ENCODE results near the gene MTCH1.
"Not testable (repeated sequence)": the region's sequence is repeated elsewhere in the genome, so short reads cannot be mapped to it uniquely, and the experiment has no call there.

MTCH1 gene

GRCh38 chr6:36954262-36954931 is 31.6 kb downstream of the MTCH1 start, which contains the start of gene PI16:
Gene PI16, plus strand, starts transcription at chr6:36954738. Its CDS starts 23 bp downstream, at chr6:36954761.
- DNase-seq (ENCODE audit: low read depth in 2 of 2) = no peak

DNA sequence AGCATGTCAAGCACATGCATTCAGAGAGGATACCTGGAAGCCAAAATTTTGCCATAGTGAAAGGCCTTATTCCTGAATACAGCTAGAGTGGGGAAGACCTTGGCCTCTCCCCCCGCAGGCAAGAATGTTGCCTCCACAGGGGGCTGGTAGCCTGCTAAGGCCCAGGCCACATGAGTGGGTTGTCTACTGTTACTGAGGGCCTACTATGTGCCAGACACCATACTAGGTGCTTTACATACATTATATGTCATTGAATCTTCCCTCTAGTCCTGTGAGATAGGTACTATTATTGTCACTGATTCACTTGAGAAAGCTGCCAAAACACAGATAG is 32.1 kb downstream of the MTCH1 start:
- no peak for DNase-seq (ENCODE audit: low read depth in 2 of 2)

GRCh38 chr6:36949636-36950035 is 36.4 kb downstream of the MTCH1 start:
- DNase-seq (ENCODE audit: low read depth in 2 of 2) = no peak

DNA sequence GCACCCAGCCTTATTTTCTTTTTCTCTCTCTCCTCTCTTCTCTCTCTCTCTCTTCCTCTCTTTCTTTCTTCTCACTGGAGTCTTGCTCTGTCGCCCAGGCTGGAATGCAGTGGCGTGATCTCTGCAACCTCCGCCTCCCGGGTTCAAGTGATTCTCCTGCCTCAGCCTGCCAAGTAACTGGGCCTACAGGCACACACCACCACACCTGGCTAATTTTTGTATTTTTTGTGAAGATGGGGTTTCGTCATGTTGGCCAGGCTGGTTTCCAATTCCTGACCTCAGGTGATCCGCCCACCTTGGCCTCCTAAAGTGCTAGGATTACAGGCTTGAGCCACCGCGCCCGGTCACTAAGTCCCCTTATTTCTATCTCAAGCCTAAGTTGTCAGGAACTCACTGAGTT is 36.9 kb downstream of the MTCH1 start:
- not testable (repeated sequence) for DNase-seq (ENCODE audit: low read depth in 2 of 2)

DNA sequence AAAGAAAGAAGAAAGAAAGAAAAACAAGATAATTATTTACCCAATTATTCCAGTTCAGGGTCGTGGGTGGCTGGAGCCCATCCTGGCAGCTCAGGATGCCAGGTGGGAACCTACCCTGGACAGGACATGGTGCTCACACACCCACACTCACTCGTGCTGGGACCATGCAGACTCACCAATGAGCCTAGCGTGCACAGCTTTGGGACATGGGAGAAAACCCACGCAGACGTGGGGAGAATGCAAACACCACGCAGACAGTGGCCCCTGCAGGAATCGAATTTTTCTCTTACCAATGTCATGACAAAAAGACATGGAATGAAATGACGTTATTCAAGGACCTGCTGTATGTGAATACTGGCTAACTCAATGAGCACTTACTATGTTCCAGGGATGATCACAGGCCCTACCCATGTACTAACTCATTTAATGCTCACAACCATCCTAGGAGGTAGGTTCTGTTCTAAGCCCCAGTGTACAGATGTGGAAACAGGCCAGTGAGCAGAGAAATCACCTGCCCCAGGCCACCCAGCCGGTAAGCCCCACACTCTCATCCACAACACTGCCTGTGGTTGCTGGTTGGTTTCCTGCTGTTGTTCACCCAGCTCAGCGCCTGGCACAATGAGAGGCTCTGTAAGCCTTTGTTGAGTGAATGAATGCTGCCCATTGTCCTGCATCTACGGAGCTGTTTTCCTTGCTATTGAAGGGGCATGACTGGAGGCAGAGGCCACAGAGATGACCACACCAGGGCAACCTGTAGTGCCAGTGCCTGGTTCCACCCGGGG is 38.2 kb downstream of the MTCH1 start:
- no peak for DNase-seq (ENCODE audit: low read depth in 2 of 2)

DNA sequence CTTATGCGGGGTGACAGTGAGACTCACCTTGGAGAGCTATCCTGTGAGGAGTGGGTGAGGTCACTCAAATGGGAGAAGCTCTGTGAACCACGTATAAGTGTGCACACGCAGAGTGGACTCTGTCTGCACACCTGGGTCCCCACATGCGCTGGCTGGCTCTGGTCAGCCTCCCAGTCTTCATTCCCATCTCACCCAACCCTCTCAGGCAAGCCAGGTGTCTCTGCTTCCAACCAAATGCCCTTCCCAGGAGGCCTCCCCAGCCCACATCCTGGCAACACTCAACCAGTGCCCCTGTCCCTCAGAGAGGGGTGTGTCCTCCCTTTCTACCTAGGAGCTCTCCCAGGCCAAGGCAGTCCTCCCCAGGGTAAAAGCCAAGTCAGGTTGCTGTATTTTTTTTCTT is 39.5 kb downstream of the MTCH1 start:
- no peak for DNase-seq (ENCODE audit: low read depth in 2 of 2)

- DNase-seq (ENCODE audit: low read depth in 2 of 2) = no peak
Measured at GRCh38 chr6:36945301-36945700, 40.7 kb downstream of the MTCH1 start.

- no peak for DNase-seq (ENCODE audit: low read depth in 2 of 2)
Measured at GRCh38 chr6:36944650-36945049, 41.3 kb downstream of the MTCH1 start.

- DNase-seq (ENCODE audit: low read depth in 2 of 2) = not testable (repeated sequence)
Measured at GRCh38 chr6:36942329-36942728, 43.7 kb downstream of the MTCH1 start.

- not testable (repeated sequence) for DNase-seq (ENCODE audit: low read depth in 2 of 2)
Measured at GRCh38 chr6:36941561-36941960, 44.4 kb downstream of the MTCH1 start.

- no peak for DNase-seq (ENCODE audit: low read depth in 2 of 2)
Measured at GRCh38 chr6:36940027-36940426, 46.0 kb downstream of the MTCH1 start.

GRCh38 chr6:36939005-36939404 is 47.0 kb downstream of the MTCH1 start:
- not testable (repeated sequence) for DNase-seq (ENCODE audit: low read depth in 2 of 2)

GRCh38 chr6:36938536-36938935 is 47.5 kb downstream of the MTCH1 start:
- DNase-seq (ENCODE audit: low read depth in 2 of 2) = no peak

DNA sequence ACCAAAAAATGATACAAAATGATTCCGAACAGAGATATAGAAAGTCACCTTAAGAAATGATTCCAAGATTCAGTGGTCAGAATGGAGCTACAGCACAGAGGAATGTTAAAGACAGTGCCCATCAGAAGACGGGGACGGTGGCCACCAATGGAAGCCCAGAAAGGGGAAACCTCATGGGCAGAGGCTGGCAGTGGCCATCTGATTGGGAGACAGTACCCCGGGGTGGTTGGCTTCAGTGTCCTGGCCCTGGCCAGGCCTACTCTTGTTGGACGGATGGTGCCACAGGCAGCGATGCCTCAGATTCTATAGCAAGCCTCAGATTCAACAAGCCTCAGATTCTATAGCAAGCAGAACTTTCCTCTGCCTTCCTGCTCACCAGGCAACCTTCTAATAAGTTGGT is 48.1 kb downstream of the MTCH1 start:
- no peak for DNase-seq (ENCODE audit: low read depth in 2 of 2)

- DNase-seq (ENCODE audit: low read depth in 2 of 2) = no peak
Measured at GRCh38 chr6:36936824-36937223, 49.2 kb downstream of the MTCH1 start.

GRCh38 chr6:36934901-36935300 is 51.1 kb downstream of the MTCH1 start:
- DNase-seq (ENCODE audit: low read depth in 2 of 2) = no peak

- DNase-seq (ENCODE audit: low read depth in 2 of 2) = no peak
Measured at GRCh38 chr6:36933519-36933918, 52.5 kb downstream of the MTCH1 start.

GRCh38 chr6:36933102-36933501 is 52.9 kb downstream of the MTCH1 start:
- no peak for DNase-seq (ENCODE audit: low read depth in 2 of 2)

- no peak for DNase-seq (ENCODE audit: low read depth in 2 of 2)
Measured at GRCh38 chr6:36930483-36930882, 55.5 kb downstream of the MTCH1 start.

GRCh38 chr6:36929607-36930006 is 56.4 kb downstream of the MTCH1 start:
- no peak for DNase-seq (ENCODE audit: low read depth in 2 of 2)

- no peak for DNase-seq (ENCODE audit: low read depth in 2 of 2)
Measured at GRCh38 chr6:36929152-36929551, 56.8 kb downstream of the MTCH1 start.

DNA sequence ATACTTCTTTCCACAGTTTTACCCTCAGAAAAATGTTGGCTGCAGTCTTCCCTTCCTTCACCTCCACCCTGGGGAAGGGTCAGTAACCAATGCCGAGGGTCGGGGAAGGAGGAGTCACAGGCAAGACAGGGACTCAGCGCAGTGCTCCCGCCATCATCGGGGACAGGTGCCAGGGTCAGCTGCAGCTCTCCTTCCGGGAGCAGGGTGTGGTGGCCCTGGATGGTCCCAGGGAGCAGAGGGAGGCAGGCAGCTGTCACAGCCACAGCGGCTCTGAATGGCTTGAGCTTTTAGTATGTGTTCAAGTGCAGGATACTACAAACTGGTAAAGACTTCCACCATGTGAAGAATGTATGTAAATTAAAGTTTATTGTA is 57.5 kb downstream of the MTCH1 start:
- DNase-seq (ENCODE audit: low read depth in 2 of 2) = no peak

Measured in activated CD4-positive, alpha-beta T cell treated with anti-CD3 and anti-CD28 coated beads for 24 hours (primary cell).